Adipose tissue (tissue), 3 donors: Measurements from ENCODE around the gene ABCA12. TPM values are rescaled to one million over a fixed set of nuclear protein-coding genes. Genes with fewer than 3 reads are reported as not detected.

Experiments used
- H3K27ac ChIP-seq: one replicate; pipeline ENCODE4 v1.5.1; 2013; ENCODE audit warnings: low read depth, low read length
- WGBS, 3 donors: extraction: QIAGEN DNeasy Blood & Tissue Kit; methylation state at CpG; one replicate each; pipeline ENCODE4 v1.1.7; 2013; 5-methylcytosine and 5-hydroxymethylcytosine counted together
- polyA plus RNA-seq, 3 donors: library from polyadenylated mRNA; stranded (reverse); fragments of 200-250 nt; gene quantifications; one replicate each; pipeline ENCODE4 v1.2.3, GENCODE V29; 2013
- donor health status: healthy with polysubstance abuse.
- donor health status: Bipolar disorder and iron deficiency.
- donor health status: healthy.

The ABCA12 gene
- polyA plus RNA-seq, 3 donors: not detected

- 42 to 56% (median 49%) methylated on average over 2 of the region's 2 CpGs for WGBS, 3 donors
- no peak overlapping the region for H3K27ac ChIP-seq
Measured at GRCh38 chr2:215010390-215010789, 128.0 kb downstream of the ABCA12 start.

GRCh38 chr2:215003001-215003400 lies 135.4 kb downstream of the ABCA12 start:
- WGBS, 3 donors: 14 to 19% (median 16%) methylated on average over 4 of the region's 4 CpGs
- no peak overlapping the region for H3K27ac ChIP-seq

- WGBS, 3 donors: 14 to 31% (median 28%) methylated on average over 5 of the region's 5 CpGs
- no peak overlapping the region for H3K27ac ChIP-seq
Measured at GRCh38 chr2:215002500-215002899, 135.9 kb downstream of the ABCA12 start.

- WGBS, 3 donors: 47 to 63% (median 62%) methylated on average over 3 of the region's 3 CpGs
- no peak overlapping the region for H3K27ac ChIP-seq
Measured at GRCh38 chr2:215000721-215001120, 137.7 kb downstream of the ABCA12 start.

GRCh38 chr2:214995926-214996670 lies 142.3 kb downstream of the ABCA12 start:
- H3K27ac ChIP-seq: no peak overlapping the region
- 69 to 86% (median 83%) methylated on average over 4 of the region's 4 CpGs for WGBS, 3 donors

GRCh38 chr2:214995409-214995808 lies 143.0 kb downstream of the ABCA12 start:
- no peak overlapping the region for H3K27ac ChIP-seq
- WGBS, 3 donors: 73 to 89% (median 81%) methylated on average over 4 of the region's 4 CpGs

- H3K27ac ChIP-seq: no peak overlapping the region
- 75 to 82% (median 77%) methylated on average over 4 of the region's 4 CpGs for WGBS, 3 donors
Measured at GRCh38 chr2:214992911-214993310, 145.5 kb downstream of the ABCA12 start.

- H3K27ac ChIP-seq: no peak overlapping the region
- 71 to 76% (median 76%) methylated on average over 3 of the region's 3 CpGs for WGBS, 3 donors
Measured at GRCh38 chr2:214989187-214989586, 149.2 kb downstream of the ABCA12 start.

- 85 to 95% (median 90%) methylated on average over 3 of the region's 3 CpGs for WGBS, 3 donors
Measured at GRCh38 chr2:214987261-214987660, 151.2 kb downstream of the ABCA12 start.

GRCh38 chr2:214985619-214986018 lies 152.8 kb downstream of the ABCA12 start:
- H3K27ac ChIP-seq: no peak overlapping the region
- WGBS, 3 donors: 39 to 50% (median 47%) methylated on average over 3 of the region's 3 CpGs

More at GRCh38 chr2:214987261-214987660, 151.2 kb downstream of the ABCA12 start:
- no peak overlapping the region for H3K27ac ChIP-seq

GRCh38 chr2:214966420-214966819 lies 172.0 kb downstream of the ABCA12 start:
- no peak overlapping the region for H3K27ac ChIP-seq
- WGBS, 3 donors: 79 to 84% (median 82%) methylated on average over 5 of the region's 5 CpGs

- H3K27ac ChIP-seq: no peak overlapping the region
Measured at GRCh38 chr2:214960677-214961076, 177.7 kb downstream of the ABCA12 start.

GRCh38 chr2:214946949-214947348 lies 191.5 kb downstream of the ABCA12 start:
- WGBS, 3 donors: 81 to 86% (median 84%) methylated on average over 2 of the region's 2 CpGs
- H3K27ac ChIP-seq: no peak overlapping the region

GRCh38 chr2:214934006-214934405 lies 204.4 kb downstream of the ABCA12 start:
- no peak overlapping the region for H3K27ac ChIP-seq
- WGBS, 3 donors: 74 to 91% (median 86%) methylated on average over 4 of the region's 4 CpGs

- H3K27ac ChIP-seq: no peak overlapping the region
- WGBS, 3 donors: 39 to 56% (median 40%) methylated on average over 6 of the region's 6 CpGs
Measured at GRCh38 chr2:214904634-214905033, 233.8 kb downstream of the ABCA12 start.

GRCh38 chr2:214904176-214904575 lies 234.2 kb downstream of the ABCA12 start:
- no peak overlapping the region for H3K27ac ChIP-seq
- 79 to 83% (median 80%) methylated on average over 1 of the region's 1 CpG for WGBS, 3 donors

GRCh38 chr2:214902286-214902685 lies 236.1 kb downstream of the ABCA12 start:
- no peak overlapping the region for H3K27ac ChIP-seq
- WGBS, 3 donors: 76 to 84% (median 79%) methylated on average over 5 of the region's 5 CpGs

- no peak overlapping the region for H3K27ac ChIP-seq
- WGBS, 3 donors: 72 to 85% (median 84%) methylated on average over 4 of the region's 4 CpGs
Measured at GRCh38 chr2:214899751-214900150, 238.7 kb downstream of the ABCA12 start.

- 63 to 89% (median 83%) methylated on average over 1 of the region's 1 CpG for WGBS, 3 donors
- H3K27ac ChIP-seq: no peak overlapping the region
Measured at GRCh38 chr2:214896274-214896673, 242.2 kb downstream of the ABCA12 start.

GRCh38 chr2:214895469-214895868 lies 243.0 kb downstream of the ABCA12 start:
- no peak overlapping the region for H3K27ac ChIP-seq
- 90 to 97% (median 96%) methylated on average over 3 of the region's 3 CpGs for WGBS, 3 donors
